Cerebellar cortex (tissue), 1 donor: ENCODE data around the gene TMEM170A.

Experiments
- DNase-seq: peaks from one replicate; pipeline ENCODE4 v3.0.0-alpha.2; 2015; ENCODE audit warnings: low spot score

Gene TMEM170A

GRCh38 chr16:75464122-75464918 is at the start of gene TMEM170A:
Gene TMEM170A (minus strand): TSS chr16:75464689. CDS start chr16:75464600, 89 bp downstream.
- DNase-seq, result peak; percentile 98

DNA sequence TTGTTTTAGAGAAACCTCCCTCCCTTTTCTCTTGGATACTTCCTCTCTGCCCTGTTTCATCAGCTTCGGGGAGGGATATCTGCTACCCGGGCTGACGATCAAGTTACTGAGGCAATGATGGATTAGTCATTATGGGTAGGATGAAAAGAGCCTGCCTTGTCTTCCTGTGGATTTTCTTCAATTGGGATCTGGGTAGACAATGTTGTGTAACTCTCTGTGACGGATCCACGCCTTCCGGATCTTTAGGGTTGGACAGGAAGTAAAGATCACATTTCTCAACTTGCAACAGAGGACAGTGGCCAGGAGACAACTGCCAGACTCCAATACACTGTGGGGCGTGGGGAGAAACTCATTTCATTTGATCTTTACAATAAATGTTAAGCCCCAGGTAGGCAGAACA is 42.1 kb upstream of the TMEM170A start:
- DNase-seq, result no peak

DNA sequence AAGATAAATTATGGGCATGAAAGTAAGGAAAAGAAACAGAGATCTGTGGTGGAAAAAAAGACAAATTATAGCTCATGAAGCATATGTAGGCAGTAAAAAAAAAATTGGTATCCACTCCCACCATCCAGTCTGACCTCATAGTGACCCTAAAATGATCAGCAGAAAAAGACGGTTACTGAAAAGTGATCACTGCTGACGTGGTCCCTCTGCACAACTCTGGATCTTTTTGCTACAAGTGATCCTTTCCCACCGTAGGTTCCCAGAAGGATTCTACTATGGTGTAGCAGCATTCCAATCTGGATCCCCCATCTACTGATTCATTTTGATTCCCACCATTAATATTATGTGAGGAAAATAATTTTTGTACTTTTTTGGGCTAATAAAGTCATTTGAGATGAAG is 41.6 kb upstream of the TMEM170A start:
- DNase-seq, result no peak

- no peak for DNase-seq
Measured at GRCh38 chr16:75503801-75504200, 39.3 kb upstream of the TMEM170A start.

- no peak for DNase-seq
Measured at GRCh38 chr16:75502916-75503605, 38.6 kb upstream of the TMEM170A start.

GRCh38 chr16:75501820-75502219 is 37.3 kb upstream of the TMEM170A start:
- DNase-seq, result peak; percentile 93

GRCh38 chr16:75501359-75501758 is 36.9 kb upstream of the TMEM170A start:
- no peak for DNase-seq

DNA sequence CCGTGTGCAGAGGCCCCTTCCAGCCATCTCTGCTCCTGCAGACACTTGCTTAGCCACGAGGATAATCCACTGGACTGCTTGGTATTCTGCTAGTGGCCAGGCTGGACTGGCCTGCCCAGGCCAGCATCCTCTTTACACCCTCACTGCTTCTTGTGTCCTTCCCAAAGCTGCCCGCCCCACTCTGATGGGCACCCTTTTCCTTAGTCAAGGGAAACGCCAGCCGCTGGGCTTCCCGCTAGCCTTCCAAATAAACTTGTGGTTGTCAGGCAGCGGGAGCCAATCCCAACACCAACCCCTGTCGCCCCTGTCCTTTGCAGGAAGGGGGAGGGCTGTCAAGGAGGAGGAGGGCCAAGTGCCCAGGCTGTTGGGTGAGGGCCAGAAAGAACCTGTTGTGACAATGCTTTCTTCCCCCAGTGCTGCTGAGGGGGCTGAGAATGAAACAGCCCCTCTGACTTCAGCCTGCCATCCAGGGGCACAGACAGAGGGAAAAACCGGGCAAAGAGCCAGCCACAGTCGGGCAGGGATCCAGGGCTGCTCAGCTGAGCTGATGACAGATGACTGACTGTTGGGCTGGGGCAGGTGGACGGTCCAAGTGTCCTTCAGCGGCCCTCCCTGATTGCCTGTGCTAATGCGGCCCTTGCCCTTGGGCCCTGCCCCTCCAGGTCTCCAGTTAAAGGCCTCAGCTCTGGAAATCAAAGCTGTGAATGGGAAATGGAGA is 34.3 kb upstream of the TMEM170A start:
- DNase-seq, result peak; percentile 48

- DNase-seq, result peak; percentile 90
Measured at GRCh38 chr16:75497558-75497957, 33.1 kb upstream of the TMEM170A start.

DNA sequence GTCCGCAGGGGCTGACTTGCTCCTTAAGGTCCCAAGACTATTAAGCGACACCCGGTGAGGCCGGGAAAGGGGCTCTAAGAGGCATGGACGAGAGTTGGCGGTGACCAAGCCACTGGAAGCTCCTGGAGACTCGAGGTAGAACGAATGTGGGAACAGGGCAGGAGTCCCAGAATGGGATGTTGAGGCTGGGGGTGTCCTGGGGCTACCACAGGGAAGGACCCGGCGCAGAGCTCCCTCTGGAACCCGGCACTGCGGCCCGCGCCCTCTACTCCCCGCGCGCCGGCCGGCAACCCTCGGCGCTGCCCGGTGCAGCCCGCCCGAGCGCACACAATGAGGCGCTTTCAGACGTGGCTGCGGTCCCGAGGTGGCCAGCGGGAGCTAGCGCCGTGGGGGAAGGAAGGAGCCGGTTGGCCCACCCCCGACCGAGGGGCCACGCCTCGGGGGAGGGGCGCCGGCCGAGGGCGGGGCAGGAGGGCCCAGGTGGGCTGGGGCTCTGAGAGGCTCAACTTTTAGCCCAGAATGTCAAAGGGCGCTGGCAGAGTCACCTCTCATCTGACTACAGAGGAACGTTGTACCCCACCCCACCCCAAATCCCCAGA is 30.7 kb upstream of the TMEM170A start, which contains the start of gene CHST6:
Gene CHST6, minus strand, starts transcription at position 366 of the 599 bp plus-strand sequence. CDS start 15,613 bp downstream, outside the sequence.
- peak; percentile 50 for DNase-seq

GRCh38 chr16:75494661-75495075 is 30.2 kb upstream of the TMEM170A start:
- DNase-seq, result peak; percentile 47

DNA sequence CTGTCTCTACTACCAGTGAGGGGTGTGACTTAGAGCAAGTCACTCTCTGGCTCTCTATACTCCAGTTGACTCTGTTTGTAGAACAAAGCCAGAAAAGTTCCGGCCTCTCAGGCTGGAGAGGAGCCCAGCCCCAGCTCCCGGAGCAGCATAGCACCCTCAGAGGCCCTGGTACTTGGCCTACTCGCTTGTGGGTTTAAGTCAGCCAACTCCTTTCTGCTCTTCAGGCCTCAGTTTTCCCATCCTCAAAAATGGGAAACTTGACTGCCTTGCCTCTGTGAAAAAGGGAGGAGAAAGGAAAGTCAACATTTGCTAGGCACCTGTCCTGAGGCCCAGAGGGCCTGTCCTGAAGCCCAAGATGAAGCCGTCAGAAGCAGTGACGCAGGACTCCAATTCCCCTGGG is 29.7 kb upstream of the TMEM170A start:
- no peak for DNase-seq

DNA sequence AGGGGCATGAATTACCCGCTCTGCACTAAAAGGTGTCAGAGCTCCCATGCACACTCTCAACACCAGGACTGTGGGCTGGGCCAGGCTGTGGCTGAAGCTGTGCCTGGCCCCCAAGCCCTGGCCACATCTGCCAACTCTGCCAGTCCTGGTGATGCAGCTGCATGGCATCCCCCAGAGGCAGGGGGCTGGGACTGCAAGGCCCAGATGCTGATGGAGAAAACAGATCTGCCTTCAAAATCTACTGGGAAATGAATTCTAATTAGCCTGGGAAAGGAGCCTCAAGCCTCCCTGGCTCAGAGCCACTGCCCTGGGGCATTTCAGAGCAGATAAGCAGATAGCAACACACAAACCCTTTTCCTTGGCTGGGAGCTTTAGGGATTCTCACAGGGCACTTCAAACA is 27.4 kb upstream of the TMEM170A start:
- DNase-seq, result peak; percentile 37

GRCh38 chr16:75488322-75488721 is 23.8 kb upstream of the TMEM170A start:
- DNase-seq, result no peak

- DNase-seq, result no peak
Measured at GRCh38 chr16:75486676-75487313, 22.3 kb upstream of the TMEM170A start.

- DNase-seq, result no peak
Measured at GRCh38 chr16:75486014-75486675, 21.7 kb upstream of the TMEM170A start.

- DNase-seq, result no peak
Measured at GRCh38 chr16:75485230-75486013, 20.9 kb upstream of the TMEM170A start.

DNA sequence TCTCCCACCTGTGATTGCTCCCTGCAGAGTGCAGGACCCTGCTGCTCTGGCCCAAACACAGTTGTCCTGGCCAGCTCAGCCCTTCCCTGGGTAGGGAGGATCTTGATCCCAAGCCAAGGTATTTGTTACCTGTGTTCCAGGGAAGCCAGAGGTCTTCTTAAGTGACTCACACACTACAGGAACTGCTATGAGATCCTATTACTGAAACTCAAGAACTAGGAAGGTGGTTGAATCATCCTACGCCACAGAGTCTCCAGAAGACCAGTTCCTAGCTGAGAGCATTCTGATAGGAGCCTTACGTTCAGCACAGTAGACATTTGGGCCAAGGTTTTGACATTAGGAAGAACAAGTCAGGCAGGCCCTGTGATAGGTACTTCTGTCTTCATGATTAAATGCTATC is 18.7 kb upstream of the TMEM170A start:
- no peak for DNase-seq

GRCh38 chr16:75482434-75483205 is 18.1 kb upstream of the TMEM170A start:
- DNase-seq, result no peak

- DNase-seq, result no peak
Measured at GRCh38 chr16:75481475-75481874, 17.0 kb upstream of the TMEM170A start.
